GM23248 (cell line): ENCODE results near the gene SSNA1. TPM values are rescaled to one million over a fixed set of nuclear protein-coding genes. Genes with fewer than 3 reads are reported as not detected.

ENCODE experiments used
- DNase-seq: peaks from one replicate; pipeline ENCODE4 v3.0.0-alpha.2; 2015
- H2AFZ ChIP-seq: fragments of 200-600 bp; sonication (generic); 2 replicates; pipeline ENCODE4 v1.6.1; 2016; ENCODE audit warnings: antibody characterized with exemption
- H3F3A ChIP-seq: fragments of 200-600 bp; sonication (generic); 2 replicates; pipeline ENCODE4 v1.6.1; 2016; ENCODE audit warnings: mild to moderate bottlenecking, antibody characterized with exemption, mixed run types; ENCODE audit not compliant: insufficient read depth
- H3K27ac ChIP-seq: fragments of 200-600 bp; sonication (generic); 2 replicates; pipeline ENCODE4 v1.5.1; 2016; ENCODE audit warnings: mild to moderate bottlenecking
- H3K27me3 ChIP-seq: fragments of 200-600 bp; sonication (generic); replicated peaks from 2 replicates; pipeline ENCODE4 v1.6.1; 2016; ENCODE audit warnings: mild to moderate bottlenecking; ENCODE audit not compliant: insufficient read depth
- H3K36me3 ChIP-seq: fragments of 200-600 bp; sonication (generic); 2 replicates; pipeline ENCODE4 v1.6.1; 2016; ENCODE audit warnings: low read depth, mild to moderate bottlenecking
- H3K4me1 ChIP-seq: fragments of 200-600 bp; sonication (generic); 2 replicates; pipeline ENCODE4 v1.6.1; 2016; ENCODE audit warnings: mild to moderate bottlenecking; ENCODE audit not compliant: insufficient read depth
- H3K4me2 ChIP-seq: fragments of 200-600 bp; sonication (generic); one replicate; pipeline ENCODE4 v1.6.1; 2016; ENCODE audit warnings: mild to moderate bottlenecking; ENCODE audit not compliant: unreplicated experiment
- H3K4me3 ChIP-seq: fragments of 200-600 bp; sonication (generic); 2 replicates; pipeline ENCODE4 v1.5.1; 2016; ENCODE audit warnings: mild to moderate bottlenecking
- H3K79me2 ChIP-seq: fragments of 200-600 bp; sonication (generic); 2 replicates; pipeline ENCODE4 v1.6.1; 2016; ENCODE audit warnings: mild to moderate bottlenecking; ENCODE audit not compliant: insufficient read depth
- H3K9ac ChIP-seq: fragments of 200-600 bp; sonication (generic); 2 replicates; pipeline ENCODE4 v1.6.1; 2016; ENCODE audit warnings: mild to moderate bottlenecking
- H3K9me2 ChIP-seq: fragments of 200-600 bp; sonication (generic); 2 replicates; pipeline ENCODE4 v1.6.1; 2016; ENCODE audit warnings: mixed run types, mild to moderate bottlenecking, moderate library complexity; ENCODE audit not compliant: insufficient read depth
- H3K9me3 ChIP-seq: fragments of 200-600 bp; sonication (generic); one replicate; pipeline ENCODE4 v1.6.1; 2017; ENCODE audit warnings: low read depth
- H4K20me1 ChIP-seq: fragments of 200-600 bp; sonication (generic); 2 replicates; pipeline ENCODE4 v1.6.0; 2016; ENCODE audit not compliant: insufficient read depth
- EZH2 ChIP-seq: fragments of 200-600 bp; sonication (generic); IDR thresholded peaks from 2 replicates; pipeline ENCODE4 v1.6.1; 2018; ENCODE audit warnings: antibody characterized with exemption, mild to moderate bottlenecking; ENCODE audit not compliant: insufficient read depth, poor library complexity, severe bottlenecking
- EZH2phosphoT487 ChIP-seq: fragments of 200-600 bp; sonication (generic); IDR thresholded peaks from 2 replicates; pipeline ENCODE4 v1.6.1; 2018; ENCODE audit warnings: antibody characterized with exemption, moderate library complexity, mild to moderate bottlenecking, low read depth; ENCODE audit not compliant: insufficient read depth
- WGBS, 2 experiments: methylation state at CpG; one replicate each; pipeline ENCODE4 v1.1.6; 2015 to 2017; ENCODE audit warnings: low lambda C conversion rate in 2 of 2, low coverage in 1 of 2; ENCODE audit errors: missing lambda C conversion rate in 2 of 2; 5-methylcytosine and 5-hydroxymethylcytosine counted together
- in situ Hi-C: fragments of 300-500 bp; cut with MboI; formaldehyde crosslinking; loops from 2 replicates; pipeline ENCODE4 v1.15.0; 2020
- polyA plus RNA-seq: library from polyadenylated mRNA; unstranded; fragments of >200 nt; fragmentation: Nextera tagmentation; extraction: Ambion mirVana; gene quantifications from 2 replicates; pipeline ENCODE4 v1.2.1, GENCODE V29; 2016
- total RNA-seq: library from RNA; depleted of rRNA; stranded (reverse); fragments of >200 nt; shearing (Covaris generic); gene quantifications from 2 replicates; pipeline ENCODE4 v1.2.3, GENCODE V29; 2014

Gene SSNA1
- total and polyA plus RNA-seq, 2 experiments from 2014 or later, result 93.1 to 105 TPM

DNA sequence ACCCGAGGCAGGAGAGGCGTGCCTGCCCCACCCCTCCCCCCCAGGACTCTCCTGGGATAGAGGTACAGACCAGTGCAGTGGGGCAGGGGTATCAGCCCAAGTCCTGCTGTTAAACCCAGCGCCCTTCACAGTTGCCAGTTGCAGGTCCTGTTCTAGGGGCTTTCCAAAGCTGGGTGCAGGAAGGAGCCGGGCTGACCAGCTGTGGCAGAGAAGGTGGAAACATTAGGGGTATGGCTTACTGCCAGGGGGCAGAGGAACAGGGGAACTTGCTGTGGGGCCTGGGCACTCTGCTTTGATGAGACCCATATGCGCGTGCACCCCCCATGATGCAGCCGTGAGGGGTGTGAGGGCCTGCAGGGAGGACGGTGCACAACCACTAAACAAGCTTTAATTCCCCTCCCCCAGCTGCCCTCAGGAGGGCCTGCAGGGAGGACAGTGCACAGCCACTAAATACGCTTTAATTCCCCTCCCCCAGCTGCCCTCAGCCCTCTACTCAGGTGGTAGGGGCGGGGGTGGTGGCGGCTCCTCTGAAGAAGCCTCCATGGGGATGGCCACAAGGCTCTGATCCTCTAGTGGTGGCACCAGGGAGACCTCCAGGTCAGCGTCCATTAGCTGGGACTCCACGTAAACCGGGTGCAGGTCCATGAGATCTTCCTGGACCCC lies 17.9 kb upstream of the SSNA1 start:
- H3K9me3 ChIP-seq, result no peaks in the 10 kb centered on the region
- no peaks in the 10 kb centered on the region for H3F3A ChIP-seq
- no peaks in the 10 kb centered on the region for H3K4me1 ChIP-seq
- in situ Hi-C loops, result no loop called here
- peaks cover 25% of the 10 kb centered on the region for H3K27me3 ChIP-seq
- H4K20me1 ChIP-seq, result no peaks in the 10 kb centered on the region
- no peak overlapping the region for H2AFZ ChIP-seq
- no peak overlapping the region for H3K4me3 ChIP-seq
- WGBS, 2 experiments, result 32 to 34% methylated on average over 11 to 14 of the region's 14 CpGs
- H3K4me2 ChIP-seq, result no peak overlapping the region
- no peak overlapping the region for H3K27ac ChIP-seq
- TF ChIP-seq EZH2 (no peak), EZH2phosphoT487 (no peak)
- no peak overlapping the region for H3K9ac ChIP-seq
- no peaks in the 10 kb centered on the region for H3K79me2 ChIP-seq
- no peaks in the 10 kb centered on the region for H3K36me3 ChIP-seq
- DNase-seq, result no peak
- no peaks in the 10 kb centered on the region for H3K9me2 ChIP-seq

DNA sequence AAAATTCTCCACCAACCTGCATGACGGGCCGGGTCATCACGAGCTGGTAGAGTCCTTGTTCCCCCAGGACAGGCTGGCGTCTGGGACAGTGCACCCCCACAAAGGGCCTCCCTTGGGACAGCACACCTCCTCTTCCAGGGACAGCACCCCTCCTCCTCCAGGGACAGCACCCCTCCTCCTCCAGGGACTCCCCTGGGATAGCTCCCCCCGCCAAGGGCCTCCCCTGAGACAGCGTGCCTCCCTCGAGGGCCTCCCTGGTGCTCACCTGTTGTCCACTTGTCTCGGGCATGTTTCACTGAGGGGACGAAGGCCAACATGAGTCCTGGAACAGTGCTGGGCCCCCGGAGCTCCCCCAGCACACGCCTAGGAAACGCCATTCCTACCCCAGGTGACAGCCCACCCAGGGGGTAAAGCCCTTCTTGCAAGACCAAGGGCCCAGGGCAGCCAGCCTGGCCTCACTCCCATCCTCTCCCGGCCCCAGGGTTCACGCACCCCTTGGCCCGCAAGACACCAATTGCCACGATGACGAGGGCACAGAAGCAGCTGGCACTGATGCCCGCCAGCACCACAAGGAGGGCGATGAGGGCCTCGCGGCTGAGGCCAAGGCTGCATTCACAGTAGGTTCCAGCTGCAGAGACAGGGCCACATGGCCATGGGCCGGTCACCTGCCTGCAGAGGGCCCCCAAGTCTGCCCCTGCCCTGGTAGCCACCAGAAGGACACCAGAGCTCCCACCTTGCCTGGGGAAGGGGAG lies 17.2 kb upstream of the SSNA1 start:
- no peaks in the 10 kb centered on the region for H3K36me3 ChIP-seq
- WGBS, 2 experiments, result 66 to 69% methylated on average over 22 of the region's 22 CpGs
- H3F3A ChIP-seq, result no peaks in the 10 kb centered on the region
- in situ Hi-C loops, result no loop called here
- H3K9me3 ChIP-seq, result no peaks in the 10 kb centered on the region
- H3K4me3 ChIP-seq, result no peak overlapping the region
- H3K9me2 ChIP-seq, result no peaks in the 10 kb centered on the region
- peaks cover 19% of the 10 kb centered on the region for H3K27me3 ChIP-seq
- no peak overlapping the region for H3K27ac ChIP-seq
- H2AFZ ChIP-seq, result no peak overlapping the region
- H3K79me2 ChIP-seq, result no peaks in the 10 kb centered on the region
- no peak overlapping the region for H3K9ac ChIP-seq
- DNase-seq, result no peak
- H4K20me1 ChIP-seq, result no peaks in the 10 kb centered on the region
- H3K4me1 ChIP-seq, result no peaks in the 10 kb centered on the region
- TF ChIP-seq EZH2phosphoT487 (no peak), EZH2 (no peak)
- no peak overlapping the region for H3K4me2 ChIP-seq

DNA sequence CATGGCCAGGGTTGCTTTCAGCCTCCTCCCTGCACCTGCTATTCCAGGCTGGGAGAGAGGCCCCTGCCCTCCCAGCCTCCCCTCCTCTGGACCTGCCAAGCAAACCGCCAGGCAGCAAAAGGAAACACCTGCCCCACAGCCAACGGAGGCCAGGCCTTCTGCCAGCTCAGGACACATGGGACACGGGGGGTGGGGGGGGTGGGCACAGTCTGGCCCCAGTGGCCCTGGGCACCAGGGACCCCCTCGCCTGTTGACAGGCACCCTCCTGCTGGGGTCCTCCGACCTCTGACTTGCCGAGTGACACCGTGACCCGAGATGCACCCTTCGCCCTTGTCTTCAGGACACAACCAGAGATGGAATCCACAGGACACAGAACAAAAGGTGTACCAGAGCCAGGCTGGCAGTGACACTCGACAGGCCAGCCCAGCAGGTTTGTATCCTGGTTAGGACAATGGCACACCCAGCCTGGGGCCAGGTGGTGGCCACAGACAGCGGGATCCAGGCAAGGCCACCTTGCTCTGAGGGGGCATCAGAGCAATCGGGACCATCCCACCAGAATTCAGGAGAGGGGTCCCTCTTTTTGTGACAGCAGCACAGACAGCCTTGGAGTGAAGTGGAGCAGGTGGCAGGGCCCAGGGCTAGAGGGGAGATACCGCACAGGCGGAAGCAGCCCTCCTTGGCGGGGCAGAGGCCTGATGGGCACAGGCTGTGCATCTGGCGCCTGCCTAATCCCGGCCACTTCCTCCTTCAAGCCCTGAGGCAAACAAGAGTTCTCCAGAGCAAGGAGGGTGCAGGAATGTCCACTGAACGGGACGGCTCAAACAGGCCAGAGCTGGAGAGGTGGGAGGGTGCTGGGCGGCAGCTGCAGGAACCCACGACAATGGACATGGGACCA lies 15.3 kb upstream of the SSNA1 start:
- Histone ChIP-seq H3F3A (peaks cover 4% of the 10 kb centered on the region; the same call in 1 of the 2 replicates), H3K27ac (no peak overlapping the region), H3K4me3 (no peak overlapping the region), H3K9me3 (no peaks in the 10 kb centered on the region), H3K36me3 (no peaks in the 10 kb centered on the region), H2AFZ (no peak overlapping the region), H3K4me2 (no peak overlapping the region), H3K9ac (no peak overlapping the region), H3K4me1 (no peaks in the 10 kb centered on the region), H3K27me3 (peaks cover 4% of the 10 kb centered on the region), H3K9me2 (no peaks in the 10 kb centered on the region), H3K79me2 (no peaks in the 10 kb centered on the region), H4K20me1 (no peaks in the 10 kb centered on the region)
- in situ Hi-C loops, result no loop called here
- no peak for DNase-seq
- WGBS, 2 experiments, result 52 to 55% methylated on average over 20 to 21 of the region's 21 CpGs
- TF ChIP-seq EZH2phosphoT487 (no peak), EZH2 (no peak)

DNA sequence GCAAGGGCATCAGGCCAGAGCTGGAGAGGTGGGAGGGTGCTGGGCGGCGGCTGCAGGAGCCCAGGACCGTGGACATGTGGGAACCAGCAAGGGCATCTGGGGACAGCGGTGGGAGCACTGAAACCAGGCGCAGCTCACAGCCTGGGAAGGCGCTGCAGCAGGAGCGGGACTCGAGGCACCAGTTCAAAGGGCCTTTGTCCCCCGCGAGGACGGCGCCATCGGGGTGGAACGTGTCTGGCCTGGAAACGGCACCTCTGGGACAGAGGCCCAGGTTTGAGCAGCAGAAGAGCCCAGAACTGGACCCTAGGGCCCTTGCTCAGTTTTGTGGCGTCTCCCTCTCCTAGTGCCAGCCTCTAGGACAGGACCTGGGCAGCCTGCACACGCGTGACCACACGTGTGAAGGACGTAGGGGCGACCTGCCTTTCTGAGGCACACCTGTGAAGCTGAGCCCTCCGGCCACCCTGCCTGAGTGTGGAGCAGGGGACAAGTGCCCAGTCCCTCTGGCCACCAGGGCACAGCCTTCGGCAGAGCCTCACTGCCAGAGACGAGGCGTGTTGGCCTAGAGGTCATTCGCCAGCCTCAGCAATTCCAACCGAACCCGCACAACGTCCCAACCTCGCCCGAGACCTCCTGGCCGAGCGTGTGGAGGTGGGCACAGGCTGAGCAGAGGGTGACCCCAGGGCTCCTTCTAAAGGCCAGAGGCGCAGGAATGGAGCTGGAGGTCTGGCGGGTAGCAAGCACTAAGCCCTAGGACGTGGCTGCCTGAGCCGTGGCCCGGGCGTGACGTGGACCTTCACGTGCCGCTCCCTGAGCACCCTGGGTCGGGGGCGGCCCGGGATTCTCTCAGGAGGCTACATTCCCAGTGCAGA lies 14.4 kb upstream of the SSNA1 start:
- peak; percentile 4 for DNase-seq
- Histone ChIP-seq H3K4me2 (no peak overlapping the region), H3K27me3 (peaks cover 4% of the 10 kb centered on the region), H3K4me1 (no peaks in the 10 kb centered on the region), H3K27ac (no peak overlapping the region), H3F3A (peaks cover 4% of the 10 kb centered on the region; the same call in 1 of the 2 replicates), H3K4me3 (no peak overlapping the region), H3K36me3 (no peaks in the 10 kb centered on the region), H2AFZ (no peak overlapping the region), H3K9me2 (no peaks in the 10 kb centered on the region), H3K9me3 (no peaks in the 10 kb centered on the region), H3K9ac (no peak overlapping the region), H4K20me1 (no peaks in the 10 kb centered on the region), H3K79me2 (no peaks in the 10 kb centered on the region)
- in situ Hi-C loops, result no loop called here
- no peak for TF ChIP-seq EZH2phosphoT487
- no peak for TF ChIP-seq EZH2
- WGBS, 2 experiments, result 73 to 74% methylated on average over 45 of the region's 45 CpGs
